Pancreas (tissue), 10 donors: ENCODE data around the gene GRK3. TPM values are rescaled to one million over a fixed set of nuclear protein-coding genes. Genes with fewer than 3 reads are reported as not detected.

Experiments
- ATAC-seq, 4 donors: fragments of 200-7000 bp; cut with Tn5 transposase; one replicate each; pipeline versions ENCODE4 v1.8.0 to v1.9.1; 2020; ENCODE audit warnings: mild to moderate bottlenecking in 4 of 4, moderate library complexity in 4 of 4
- DNase-seq, 6 donors: peaks; one replicate each; pipeline ENCODE4 v3.0.0-alpha.2; 2020
- FAIRE-seq: peaks from 2 replicates; lab custom pipeline; 2012; peaks lifted over from hg19 to GRCh38; lab: Jason Lieb, UNC
- H3K27ac ChIP-seq, 4 donors: fragments of 200-600 bp; sonication (generic); 1 replicate in 3 of 4; 2 replicates in 1 of 4; pipeline versions ENCODE4 v1.5.0 to v1.8.0; 2020
- H3K27me3 ChIP-seq, 4 donors: fragments of 200-600 bp; one replicate each; pipeline ENCODE4 v1.8.0; 2021
- H3K36me3 ChIP-seq, 3 donors: fragments of 200-600 bp; sonication (generic) in 1 of 3; one replicate each; pipeline versions ENCODE4 v1.5.0 to v1.8.0; 2020 to 2021
- H3K4me1 ChIP-seq, 3 donors: fragments of 200-600 bp; one replicate each; pipeline ENCODE4 v1.8.0; 2021
- H3K4me3 ChIP-seq, 4 donors: fragments of 200-600 bp; sonication (generic) in 2 of 4; one replicate each; pipeline versions ENCODE4 v1.5.0 to v1.8.0; 2020 to 2021
- H3K9me3 ChIP-seq, 4 donors: fragments of 200-600 bp; one replicate each; pipeline ENCODE4 v1.8.0; 2021
- CTCF ChIP-seq, 4 donors: fragments of 200-600 bp; sonication (generic) in 3 of 4; IDR thresholded peaks; one replicate each; pipeline versions ENCODE4 v1.5.0 to v1.8.0; 2021; ENCODE audit warnings: antibody characterized with exemption in 4 of 4
- WGBS, 2 donors: extraction: QIAGEN DNeasy Blood & Tissue Kit; methylation state at CpG; one replicate each; pipeline ENCODE4 v1.1.7; 2013; 5-methylcytosine and 5-hydroxymethylcytosine counted together
- intact Hi-C, 3 donors: fragments of 100-400 bp; cut with DNase I; formaldehyde crosslinking; loops; one replicate each; pipeline versions ENCODE4 v1.11.1 to v1.14.2; 2022
- polyA plus RNA-seq, 2 donors: library from polyadenylated mRNA; stranded (reverse); fragments of 200-250 nt; gene quantifications; one replicate each; pipeline ENCODE4 v1.2.3, GENCODE V29; 2013
- total RNA-seq, 6 donors: library from RNA; stranded (reverse); fragmentation: NEBNext Ultra II Directional in 4 of 6; extraction: Animal tissue kit (Norgen Biotek cat#: 25700) in 4 of 6; gene quantifications; one replicate each; pipeline versions ENCODE4 v1.2.1 to v1.2.4, GENCODE V29; 2021 to 2023
- donor health status: healthy with polysubstance abuse.
- donor health status: DM: no; HTN: no; CAD: no; lungs with moderate emphysema.
- donor health status: DM: no; HTN: no; CAD: no.
- donor health status: control.
- donor health status: control.
- donor health status: Bipolar disorder and iron deficiency.
- donor health status: DM: yes; HTN: yes; CAD: no.
- donor health status: DM: no; HTN: no; CAD: no.
- donor health status: DM: no; HTN: no; CAD: no.
- donor health status: DM: yes; HTN: yes; CAD: no.

The GRK3 gene
- total and polyA plus RNA-seq, 8 donors, result 3.5 to 18.1 (median 7.6) TPM

- Histone ChIP-seq H3K4me1 (no peaks in the 10 kb centered on the region), H3K27ac (no peak overlapping the region), H3K4me3 (no peak overlapping the region), H3K27me3 (no peaks in the 10 kb centered on the region), H3K9me3 (no peaks in the 10 kb centered on the region), H3K36me3 (no peaks in the 10 kb centered on the region)
- ATAC-seq (no peak), DNase-seq (no peak), FAIRE-seq (no peak)
- 76 to 81% methylated on average over 9 of the region's 9 CpGs for WGBS, 2 donors
- TF ChIP-seq CTCF (IDR thresholded peaks at IDR 0.05), result no peak
- intact Hi-C loops, result no loop called here
These were observed 78.9 kb downstream of the GRK3 start for GRCh38 chr22:25643232-25644000.

GRCh38 chr22:25644122-25644521 is 79.6 kb downstream of the GRK3 start:
- Histone ChIP-seq H3K9me3 (no peaks in the 10 kb centered on the region), H3K27me3 (no peaks in the 10 kb centered on the region), H3K4me1 (no peaks in the 10 kb centered on the region), H3K36me3 (no peaks in the 10 kb centered on the region), H3K27ac (no peak overlapping the region), H3K4me3 (no peak overlapping the region)
- no peak for TF ChIP-seq CTCF (IDR thresholded peaks at IDR 0.05)
- DNase-seq (no peak), ATAC-seq (no peak), FAIRE-seq (no peak)
- intact Hi-C loops, result no loop called here
- 80 to 82% methylated on average over 3 of the region's 3 CpGs for WGBS, 2 donors

- no peaks in the 10 kb centered on the region for H3K9me3 ChIP-seq
- FAIRE-seq, result no peak
- no peak overlapping the region for H3K27ac ChIP-seq
These were observed 80.8 kb downstream of the GRK3 start for GRCh38 chr22:25645266-25645665.

GRCh38 chr22:25645964-25646363 is 81.5 kb downstream of the GRK3 start:
- DNase-seq (no peak), ATAC-seq (no peak), FAIRE-seq (no peak)
- whole genome bisulfite sequencing, 2 donors, result 95 to 98% methylated on average over 1 of the region's 1 CpG
- intact Hi-C loops, result no loop called here
- Histone ChIP-seq H3K27me3 (no peaks in the 10 kb centered on the region), H3K36me3 (no peaks in the 10 kb centered on the region), H3K4me1 (peaks cover 0 to 3% (median under 1%) of the 10 kb centered on the region in 3 donors), H3K4me3 (no peak overlapping the region), H3K27ac (no peak overlapping the region), H3K9me3 (no peaks in the 10 kb centered on the region)
- TF ChIP-seq CTCF (IDR thresholded peaks at IDR 0.05), result no peak

More at GRCh38 chr22:25645266-25645665, 80.8 kb downstream of the GRK3 start:
- no peak for ATAC-seq
- DNase-seq, result no peak
- TF ChIP-seq CTCF (IDR thresholded peaks at IDR 0.05), result no peak
- 88 to 93% methylated on average over 6 of the region's 6 CpGs for WGBS, 2 donors
- Histone ChIP-seq H3K4me3 (no peak overlapping the region), H3K4me1 (no peaks in the 10 kb centered on the region), H3K27me3 (no peaks in the 10 kb centered on the region), H3K36me3 (no peaks in the 10 kb centered on the region)
- intact Hi-C loops, result no loop called here

- DNase-seq, result no peak
These were observed 86.4 kb downstream of the GRK3 start for GRCh38 chr22:25650833-25651232.

More at GRCh38 chr22:25650833-25651232, 86.4 kb downstream of the GRK3 start:
- Histone ChIP-seq H3K27me3 (no peaks in the 10 kb centered on the region), H3K4me3 (no peak overlapping the region), H3K4me1 (peaks cover 0 to 8% (median 4%) of the 10 kb centered on the region in 3 donors), H3K36me3 (no peaks in the 10 kb centered on the region), H3K27ac (peak overlapping the region in 2 of 4 donors; percentile 9 to 30), H3K9me3 (no peaks in the 10 kb centered on the region)
- ATAC-seq (peak in 1 of 4 donors; percentile 47), FAIRE-seq (peak; percentile 20)
- intact Hi-C loops, result no loop called here
- no peak for TF ChIP-seq CTCF (IDR thresholded peaks at IDR 0.05)
